Measurements from ENCODE around the gene PCSK1N. TPM values are rescaled to one million over a fixed set of nuclear protein-coding genes. Genes with fewer than 3 reads are reported as not detected.

Gene PCSK1N
- polyA plus RNA-seq, 2 of the 4 experiments (the other 2 are of a cell fraction) = 3.0 to 21.2 TPM

DNA sequence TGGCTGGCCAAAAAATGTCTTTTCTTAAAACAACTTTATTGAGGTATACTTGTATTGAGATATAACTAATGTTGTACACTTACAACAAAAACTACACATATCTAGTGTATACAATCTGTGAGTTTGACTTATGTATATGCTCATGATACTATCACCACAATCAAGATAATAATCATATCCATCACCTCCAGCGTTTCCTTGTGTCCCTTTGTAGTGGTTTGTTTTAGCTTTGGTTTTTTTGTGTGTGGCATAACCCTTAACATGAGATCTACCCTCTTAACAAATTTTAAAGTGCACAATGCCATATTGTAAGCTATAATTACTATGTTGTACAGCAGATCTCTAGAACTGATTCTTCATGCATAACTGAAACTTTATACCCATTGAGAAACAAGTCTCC, 13.4 kb upstream of the PCSK1N start:
- no peaks in the 10 kb centered on the region for H3K9me3 ChIP-seq
- H3K4me3 ChIP-seq = no peak overlapping the region
- DNase-seq (ENCODE audit: low read depth in 1 of 2, low spot score in 1 of 2) (no peak), FAIRE-seq (no peak), ATAC-seq (no peak)
- POLR2A ChIA-PET = no interaction called here
- no peak for TF ChIP-seq RAD21 (conservative IDR thresholded peaks at IDR 0.05 in 1 of 2, IDR thresholded peaks at IDR 0.05 in 1 of 2)
- TF ChIP-seq, protein P1, sequence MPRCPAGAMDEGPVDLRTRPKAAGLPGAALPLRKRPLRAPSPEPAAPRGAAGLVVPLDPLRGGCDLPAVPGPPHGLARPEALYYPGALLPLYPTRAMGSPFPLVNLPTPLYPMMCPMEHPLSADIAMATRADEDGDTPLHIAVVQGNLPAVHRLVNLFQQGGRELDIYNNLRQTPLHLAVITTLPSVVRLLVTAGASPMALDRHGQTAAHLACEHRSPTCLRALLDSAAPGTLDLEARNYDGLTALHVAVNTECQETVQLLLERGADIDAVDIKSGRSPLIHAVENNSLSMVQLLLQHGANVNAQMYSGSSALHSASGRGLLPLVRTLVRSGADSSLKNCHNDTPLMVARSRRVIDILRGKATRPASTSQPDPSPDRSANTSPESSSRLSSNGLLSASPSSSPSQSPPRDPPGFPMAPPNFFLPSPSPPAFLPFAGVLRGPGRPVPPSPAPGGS (IDR thresholded peaks at IDR 0.05) = no peak
- TF ChIP-seq SMC3 (IDR thresholded peaks at IDR 0.05) = no peak
- no peak for TF ChIP-seq GATA3 (IDR thresholded peaks at IDR 0.05; ENCODE audit: borderline replicate concordance)
- TF ChIP-seq, protein P2, sequence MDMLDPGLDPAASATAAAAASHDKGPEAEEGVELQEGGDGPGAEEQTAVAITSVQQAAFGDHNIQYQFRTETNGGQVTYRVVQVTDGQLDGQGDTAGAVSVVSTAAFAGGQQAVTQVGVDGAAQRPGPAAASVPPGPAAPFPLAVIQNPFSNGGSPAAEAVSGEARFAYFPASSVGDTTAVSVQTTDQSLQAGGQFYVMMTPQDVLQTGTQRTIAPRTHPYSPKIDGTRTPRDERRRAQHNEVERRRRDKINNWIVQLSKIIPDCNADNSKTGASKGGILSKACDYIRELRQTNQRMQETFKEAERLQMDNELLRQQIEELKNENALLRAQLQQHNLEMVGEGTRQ (IDR thresholded peaks at IDR 0.05) = no peak
- TF ChIP-seq SREBF2 (IDR thresholded peaks at IDR 0.05) = no peak
- no peak for TF ChIP-seq NPAS2 (CRISPR knock-in tag; IDR thresholded peaks at IDR 0.05; ENCODE audit: borderline replicate concordance)
- TF ChIP-seq EHF (CRISPR knock-in tag; IDR thresholded peaks at IDR 0.05) = no peak
- no peak for TF ChIP-seq BHLHE40 (IDR thresholded peaks at IDR 0.05; ENCODE audit: low read depth, low read length)
- no peak for TF ChIP-seq KDM5A (IDR thresholded peaks at IDR 0.05)
- TF ChIP-seq, protein P3, sequence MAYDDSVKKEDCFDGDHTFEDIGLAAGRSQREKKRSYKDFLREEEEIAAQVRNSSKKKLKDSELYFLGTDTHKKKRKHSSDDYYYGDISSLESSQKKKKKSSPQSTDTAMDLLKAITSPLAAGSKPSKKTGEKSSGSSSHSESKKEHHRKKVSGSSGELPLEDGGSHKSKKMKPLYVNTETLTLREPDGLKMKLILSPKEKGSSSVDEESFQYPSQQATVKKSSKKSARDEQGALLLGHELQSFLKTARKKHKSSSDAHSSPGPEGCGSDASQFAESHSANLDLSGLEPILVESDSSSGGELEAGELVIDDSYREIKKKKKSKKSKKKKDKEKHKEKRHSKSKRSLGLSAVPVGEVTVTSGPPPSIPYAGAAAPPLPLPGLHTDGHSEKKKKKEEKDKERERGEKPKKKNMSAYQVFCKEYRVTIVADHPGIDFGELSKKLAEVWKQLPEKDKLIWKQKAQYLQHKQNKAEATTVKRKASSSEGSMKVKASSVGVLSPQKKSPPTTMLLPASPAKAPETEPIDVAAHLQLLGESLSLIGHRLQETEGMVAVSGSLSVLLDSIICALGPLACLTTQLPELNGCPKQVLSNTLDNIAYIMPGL (CRISPR knock-in tag; IDR thresholded peaks at IDR 0.05; ENCODE audit: borderline replicate concordance) = no peak
- no peak for TF ChIP-seq EHMT2 (IDR thresholded peaks at IDR 0.05; ENCODE audit: low read depth)
- TF ChIP-seq RARB (CRISPR knock-in tag; IDR thresholded peaks at IDR 0.05) = no peak
- TF ChIP-seq, protein P4, sequence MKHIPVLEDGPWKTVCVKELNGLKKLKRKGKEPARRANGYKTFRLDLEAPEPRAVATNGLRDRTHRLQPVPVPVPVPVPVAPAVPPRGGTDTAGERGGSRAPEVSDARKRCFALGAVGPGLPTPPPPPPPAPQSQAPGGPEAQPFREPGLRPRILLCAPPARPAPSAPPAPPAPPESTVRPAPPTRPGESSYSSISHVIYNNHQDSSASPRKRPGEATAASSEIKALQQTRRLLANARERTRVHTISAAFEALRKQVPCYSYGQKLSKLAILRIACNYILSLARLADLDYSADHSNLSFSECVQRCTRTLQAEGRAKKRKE (CRISPR knock-in tag; IDR thresholded peaks at IDR 0.05; ENCODE audit: low read depth) = no peak
- TF ChIP-seq RFX5 (IDR thresholded peaks at IDR 0.05) = no peak
- TF ChIP-seq HOXB13 (CRISPR knock-in tag; IDR thresholded peaks at IDR 0.05; ENCODE audit: low read depth) = no peak
- TF ChIP-seq HEYL (CRISPR knock-in tag; IDR thresholded peaks at IDR 0.05) = no peak
- H3K4me1 ChIP-seq = no peaks in the 10 kb centered on the region
- no peak overlapping the region for H3K4me2 ChIP-seq
- CTCF ChIA-PET = interaction anchor here (0.7 to 1.7 kb wide), 2 partner anchors 15 to 98 kb away, joined by 3 to 4 read pairs; no protein-coding TSS in a partner anchor
- 70% methylated on average over 1 of the region's 1 CpG for WGBS (ENCODE audit: missing lambda C conversion rate)
- no peak overlapping the region for H3K27ac ChIP-seq

DNA sequence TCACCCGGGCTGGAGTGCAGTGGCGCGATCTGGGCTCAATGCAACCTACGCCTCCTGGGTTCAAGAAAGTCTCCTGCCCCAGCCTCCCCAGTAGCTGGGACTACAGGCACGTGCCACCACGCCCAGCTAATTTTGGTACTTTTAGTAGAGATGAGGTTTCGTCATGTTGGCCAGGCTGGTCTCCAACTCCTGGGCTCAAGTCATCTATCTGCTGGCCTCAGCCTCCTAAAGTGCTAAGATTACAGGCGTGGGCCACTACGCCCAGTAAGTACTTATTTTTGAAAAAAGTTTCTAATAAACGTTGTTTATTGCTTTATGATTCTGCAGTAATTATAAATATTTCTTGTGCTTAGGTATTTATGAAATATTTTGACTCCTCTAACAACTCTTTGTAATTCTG, 4.3 kb upstream of the PCSK1N start:
- no peak for TF ChIP-seq CHD4 (IDR thresholded peaks at IDR 0.05; ENCODE audit: borderline replicate concordance)
- TF ChIP-seq RARB (CRISPR knock-in tag; IDR thresholded peaks at IDR 0.05) = no peak
- no peak for TF ChIP-seq NFE2L2 (conservative IDR thresholded peaks at IDR 0.05; ENCODE audit: low read length)
- TF ChIP-seq, protein P1 (IDR thresholded peaks at IDR 0.05) = no peak
- FAIRE-seq (no peak), DNase-seq (ENCODE audit: low read depth in 1 of 2, low spot score in 1 of 2) (no peak), ATAC-seq (no peak)
- Histone ChIP-seq H3K4me2 (no peak overlapping the region), H3K4me3 (no peak overlapping the region), H3K9me3 (no peaks in the 10 kb centered on the region), H3K27ac (no peak overlapping the region), H3K4me1 (no peaks in the 10 kb centered on the region)
- ChIA-PET CTCF (no interaction called here), POLR2A (no interaction called here)
- WGBS (ENCODE audit: missing lambda C conversion rate) = 69% methylated on average over 10 of the region's 10 CpGs

Measured in A549 (cell line).